Measurements from ENCODE around the gene WSCD2.

DNA sequence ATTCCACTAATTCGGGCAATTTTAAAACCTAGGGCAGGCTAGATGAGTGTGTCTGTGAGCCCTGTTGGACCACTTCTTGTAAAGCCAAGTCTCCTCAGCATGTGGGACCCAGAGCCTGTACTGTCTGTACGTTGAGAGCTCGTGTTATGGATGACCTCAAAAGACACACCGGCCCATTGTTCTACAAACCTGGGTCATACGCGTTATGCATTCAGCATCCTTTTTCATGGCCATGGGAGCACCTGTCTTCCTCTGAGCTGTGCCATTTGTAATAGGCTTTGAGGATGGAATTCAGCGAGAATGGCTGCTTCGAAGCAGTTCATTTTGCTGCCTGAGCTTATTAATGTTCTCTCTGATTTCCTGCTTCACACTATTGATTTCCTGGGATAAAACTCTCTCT, 15.0 kb downstream of the WSCD2 start:
- TF ChIP-seq, protein P1, sequence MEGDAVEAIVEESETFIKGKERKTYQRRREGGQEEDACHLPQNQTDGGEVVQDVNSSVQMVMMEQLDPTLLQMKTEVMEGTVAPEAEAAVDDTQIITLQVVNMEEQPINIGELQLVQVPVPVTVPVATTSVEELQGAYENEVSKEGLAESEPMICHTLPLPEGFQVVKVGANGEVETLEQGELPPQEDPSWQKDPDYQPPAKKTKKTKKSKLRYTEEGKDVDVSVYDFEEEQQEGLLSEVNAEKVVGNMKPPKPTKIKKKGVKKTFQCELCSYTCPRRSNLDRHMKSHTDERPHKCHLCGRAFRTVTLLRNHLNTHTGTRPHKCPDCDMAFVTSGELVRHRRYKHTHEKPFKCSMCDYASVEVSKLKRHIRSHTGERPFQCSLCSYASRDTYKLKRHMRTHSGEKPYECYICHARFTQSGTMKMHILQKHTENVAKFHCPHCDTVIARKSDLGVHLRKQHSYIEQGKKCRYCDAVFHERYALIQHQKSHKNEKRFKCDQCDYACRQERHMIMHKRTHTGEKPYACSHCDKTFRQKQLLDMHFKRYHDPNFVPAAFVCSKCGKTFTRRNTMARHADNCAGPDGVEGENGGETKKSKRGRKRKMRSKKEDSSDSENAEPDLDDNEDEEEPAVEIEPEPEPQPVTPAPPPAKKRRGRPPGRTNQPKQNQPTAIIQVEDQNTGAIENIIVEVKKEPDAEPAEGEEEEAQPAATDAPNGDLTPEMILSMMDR (IDR thresholded peaks at IDR 0.05): no peak
- no peak for TF ChIP-seq POLR2A (IDR thresholded peaks at IDR 0.05)
- TF ChIP-seq EP300 (IDR thresholded peaks at IDR 0.05): no peak

Measured in ovary (tissue), 3 donors.